GM18873 (cell line): ENCODE results near the gene ARHGAP15.
"Not testable (repeated sequence)": the region's sequence is repeated elsewhere in the genome, so short reads cannot be mapped to it uniquely, and the experiment has no call there.

Experiments used
- ATAC-seq: cut with Tn5 transposase; IDR thresholded peaks from one replicate; pipeline ENCODE4 v1.9.1; 2021; ENCODE audit warnings: mild to moderate bottlenecking, moderate library complexity, moderate number of reproducible peaks; ENCODE audit not compliant: unreplicated experiment, low FRiP score

The ARHGAP15 gene

DNA sequence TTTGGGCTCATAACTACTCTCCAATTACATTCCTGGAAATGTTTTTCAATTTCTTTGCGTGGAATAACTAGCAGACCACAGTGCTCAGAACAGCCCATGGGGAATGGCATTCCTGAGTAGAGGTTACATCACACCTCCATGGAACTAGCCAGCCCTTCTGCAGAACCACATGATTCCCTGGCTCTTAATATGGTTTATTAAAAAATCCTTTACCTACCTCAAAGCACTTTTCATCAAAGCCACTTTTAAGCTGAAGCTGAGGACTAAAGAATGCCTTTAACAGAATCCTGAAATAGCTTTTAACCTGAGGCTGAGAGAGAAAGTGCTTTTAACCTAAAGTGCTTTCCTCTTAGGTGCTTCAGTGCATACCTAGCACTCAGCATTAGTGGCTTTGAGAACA, 376.3 kb downstream of the ARHGAP15 start:
- ATAC-seq: no peak

DNA sequence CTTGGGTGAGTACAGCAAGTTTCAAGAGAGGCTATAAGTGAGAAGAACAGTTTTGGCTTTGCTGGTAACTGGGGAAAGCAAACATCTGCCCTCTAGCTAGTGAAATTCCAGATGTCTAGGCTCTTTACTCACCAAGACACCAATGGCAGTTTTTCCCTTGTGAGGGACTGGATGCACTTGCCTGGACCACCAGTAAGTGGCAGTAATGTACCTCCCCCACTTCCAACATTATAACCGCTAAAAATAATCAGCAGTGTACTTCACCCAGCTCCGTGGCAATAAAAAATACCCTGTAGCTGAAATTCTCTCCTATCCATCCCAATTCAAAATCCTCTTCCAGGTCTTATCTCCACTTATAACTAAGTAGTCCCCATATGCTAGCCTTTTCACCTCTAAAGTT, 383.9 kb downstream of the ARHGAP15 start:
- no peak for ATAC-seq

DNA sequence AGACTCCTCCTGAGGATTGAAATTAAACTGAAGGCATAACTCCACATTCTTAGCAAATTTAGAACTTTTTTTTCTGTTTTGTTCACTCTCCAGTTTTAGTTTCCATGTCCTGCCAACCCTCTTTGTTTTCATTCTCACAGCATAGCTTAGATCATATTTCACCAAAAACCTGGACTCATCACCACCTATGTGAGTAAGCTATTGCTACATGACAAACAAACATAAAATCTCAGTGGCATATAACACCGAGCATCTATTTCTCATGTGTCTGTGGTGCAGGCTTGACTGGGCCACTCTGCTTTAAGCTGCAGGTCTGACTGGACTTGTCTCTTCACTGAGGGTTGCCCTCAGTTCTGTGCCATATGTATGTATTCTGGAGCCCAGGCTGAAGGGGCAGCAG, 385.2 kb downstream of the ARHGAP15 start:
- no peak for ATAC-seq

DNA sequence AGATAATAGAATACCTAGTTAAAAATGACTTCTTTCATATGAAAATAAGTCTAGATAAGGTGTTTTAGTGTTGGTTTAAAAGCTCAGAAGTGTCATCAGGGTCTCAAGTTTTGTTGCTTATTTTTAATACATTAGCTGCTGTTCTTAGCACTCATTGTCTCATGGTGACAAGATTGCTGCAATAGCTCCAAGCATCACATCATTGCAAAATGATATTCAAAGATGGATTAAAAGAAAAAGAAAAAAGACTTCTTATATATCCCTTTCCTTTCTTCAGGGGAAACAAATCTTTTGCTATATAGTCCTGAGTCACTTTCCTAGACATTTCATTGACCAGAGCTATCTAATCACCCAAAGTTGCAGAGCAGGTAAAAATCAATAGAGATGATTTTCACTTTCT, 386.1 kb downstream of the ARHGAP15 start:
- ATAC-seq: no peak

DNA sequence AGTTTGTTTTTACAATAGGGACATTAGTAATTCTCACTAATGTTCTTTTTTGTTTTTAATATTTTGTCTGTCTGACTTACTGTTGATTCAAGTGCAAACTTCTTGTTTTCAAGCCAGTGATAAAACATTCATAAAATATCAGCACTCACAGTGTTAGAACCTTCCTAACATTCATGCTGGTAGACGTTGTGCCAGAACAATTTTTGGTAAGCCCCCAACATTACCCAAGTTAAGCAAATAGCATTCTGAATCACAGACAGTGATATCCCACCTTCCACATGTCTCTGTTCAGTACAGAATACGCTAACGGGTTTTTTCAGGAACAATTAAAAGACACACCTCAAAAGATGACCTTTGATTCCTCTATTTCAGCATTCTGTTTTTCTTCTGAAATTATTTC, 390.3 kb downstream of the ARHGAP15 start:
- no peak for ATAC-seq

DNA sequence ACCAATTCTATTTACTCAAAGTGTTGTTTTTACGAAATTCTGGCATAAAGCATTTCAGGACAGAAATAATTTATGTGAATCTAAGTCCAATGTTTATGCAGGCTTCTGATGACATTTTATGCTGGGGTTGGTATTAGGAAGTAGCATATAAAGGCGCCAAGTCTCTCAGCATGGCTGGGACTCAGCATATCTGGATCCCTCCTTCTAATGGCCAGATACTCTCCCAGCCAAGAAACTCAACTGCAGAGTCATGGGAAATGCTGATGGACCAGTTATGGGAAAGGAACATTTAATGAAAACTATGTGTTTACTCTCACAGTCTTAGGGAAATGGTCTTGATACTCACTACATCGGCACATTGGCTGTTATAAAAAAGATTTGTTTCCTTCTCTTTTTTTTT, 392.2 kb downstream of the ARHGAP15 start:
- no peak for ATAC-seq

DNA sequence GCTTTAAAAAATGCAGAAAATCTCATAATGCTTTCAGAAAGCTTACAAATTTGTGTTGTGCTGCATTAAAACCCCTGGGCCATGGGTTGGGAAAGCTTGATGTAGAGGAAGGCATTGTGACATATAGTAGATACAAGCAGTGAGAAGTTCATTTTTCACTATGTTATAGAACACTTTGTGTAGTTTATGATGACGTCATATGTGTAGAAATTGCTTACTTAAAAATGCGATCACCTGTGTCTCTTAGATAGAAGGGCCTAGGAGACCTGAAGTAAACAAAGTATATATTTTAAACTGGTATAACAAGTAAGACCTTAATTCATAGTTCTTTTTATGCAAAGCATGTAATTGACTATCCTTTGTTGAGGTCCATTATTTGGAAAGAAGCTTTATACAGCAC, 393.5 kb downstream of the ARHGAP15 start:
- no peak for ATAC-seq

DNA sequence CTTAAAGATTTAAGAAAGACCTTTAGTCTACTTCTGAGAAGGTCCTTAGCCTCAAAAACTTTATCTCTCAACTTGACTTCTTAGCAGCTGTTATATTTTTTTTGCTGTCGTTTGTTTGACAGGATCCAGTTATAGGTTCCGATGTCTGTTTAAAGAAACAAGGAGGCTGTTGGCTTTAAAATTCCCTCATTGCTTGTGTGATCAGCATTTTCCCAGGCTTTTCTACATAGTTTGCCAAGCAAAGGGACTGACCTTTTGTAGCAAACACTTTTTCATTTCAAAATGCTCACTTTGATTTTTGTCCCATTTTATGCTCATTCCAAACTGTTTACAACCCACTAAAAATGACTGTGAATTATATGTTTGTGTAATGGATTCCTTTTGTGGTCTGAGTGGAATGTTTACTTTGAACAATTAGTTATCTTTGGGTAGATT, 394.9 kb downstream of the ARHGAP15 start:
- ATAC-seq: no peak

DNA sequence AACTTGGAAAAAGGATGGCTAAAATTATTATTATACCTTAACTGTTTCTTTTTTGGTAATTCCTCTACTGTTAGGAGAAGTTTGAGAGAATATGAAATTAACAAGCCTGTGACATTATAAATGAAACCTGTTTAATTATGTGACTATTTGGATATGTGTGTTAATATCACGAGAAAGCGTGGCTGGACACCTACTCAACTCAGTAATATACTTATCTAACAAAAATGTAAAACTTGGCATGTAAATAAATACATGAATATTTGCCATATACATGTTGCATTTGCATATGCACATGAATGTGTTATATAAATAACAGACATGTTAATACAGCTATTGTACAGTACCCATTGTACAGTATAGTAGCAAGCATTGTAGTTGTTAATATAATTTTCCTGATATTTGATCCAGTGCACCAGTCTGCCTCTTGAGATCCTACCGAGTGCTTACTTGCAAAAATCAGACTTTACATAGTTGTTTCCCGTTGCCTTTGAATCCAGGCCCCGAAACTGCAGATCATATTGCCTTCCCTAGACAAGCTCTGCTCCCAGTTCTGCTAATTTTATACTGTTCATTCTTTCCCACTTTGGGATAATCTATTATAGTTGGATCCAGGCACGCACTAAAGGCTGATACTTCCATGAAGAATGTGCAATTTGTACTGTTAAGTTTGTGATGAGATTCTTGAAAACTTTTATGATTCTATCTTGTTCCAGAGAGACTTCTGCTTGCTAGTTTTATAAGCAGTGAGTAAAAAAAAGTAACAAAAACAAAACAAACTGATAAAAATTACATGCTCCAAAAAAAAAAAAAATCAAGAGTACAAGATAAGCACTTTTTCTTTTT, 395.6 kb downstream of the ARHGAP15 start:
- ATAC-seq: no peak

DNA sequence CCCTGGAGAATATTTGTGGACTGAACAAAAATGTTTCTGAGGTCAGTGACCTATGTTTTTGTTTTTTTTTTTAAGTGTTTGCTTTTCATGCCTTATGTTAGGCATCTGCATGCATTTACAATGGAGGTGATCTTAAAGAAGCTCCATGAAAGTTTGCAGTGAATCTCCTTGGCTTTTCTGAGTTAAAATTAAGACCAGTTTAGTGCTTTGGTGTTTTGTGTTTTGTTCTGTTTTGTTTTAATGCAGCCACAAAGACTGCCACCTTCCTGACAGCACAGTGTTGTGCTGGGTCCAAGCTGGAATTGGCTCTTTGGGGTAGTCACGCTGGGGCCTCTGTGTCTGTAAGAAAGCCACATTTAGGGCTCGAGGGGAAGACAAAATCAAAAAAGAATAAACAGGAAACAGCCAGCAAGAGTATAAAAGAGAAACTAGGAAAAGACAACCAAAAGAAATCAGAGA, 396.2 kb downstream of the ARHGAP15 start:
- no peak for ATAC-seq

DNA sequence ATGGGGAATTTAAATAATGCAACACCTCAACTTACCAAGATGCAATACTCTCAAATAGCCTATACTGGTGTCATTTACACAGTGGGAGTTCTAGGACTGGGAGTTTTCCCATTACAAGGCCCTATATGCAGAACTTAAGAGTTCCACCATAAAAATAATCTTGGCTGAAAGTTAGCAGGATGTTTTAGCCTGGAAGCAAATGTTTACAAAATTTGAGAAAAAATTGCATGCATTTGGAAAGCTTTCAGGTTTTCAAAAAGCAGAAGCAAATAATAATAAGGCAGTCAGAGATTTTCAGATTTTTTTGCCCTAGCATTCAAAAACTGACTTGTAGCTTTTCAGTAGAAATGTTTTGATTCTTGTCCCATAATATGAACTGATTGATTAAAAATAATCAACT, 397.3 kb downstream of the ARHGAP15 start:
- ATAC-seq: no peak

DNA sequence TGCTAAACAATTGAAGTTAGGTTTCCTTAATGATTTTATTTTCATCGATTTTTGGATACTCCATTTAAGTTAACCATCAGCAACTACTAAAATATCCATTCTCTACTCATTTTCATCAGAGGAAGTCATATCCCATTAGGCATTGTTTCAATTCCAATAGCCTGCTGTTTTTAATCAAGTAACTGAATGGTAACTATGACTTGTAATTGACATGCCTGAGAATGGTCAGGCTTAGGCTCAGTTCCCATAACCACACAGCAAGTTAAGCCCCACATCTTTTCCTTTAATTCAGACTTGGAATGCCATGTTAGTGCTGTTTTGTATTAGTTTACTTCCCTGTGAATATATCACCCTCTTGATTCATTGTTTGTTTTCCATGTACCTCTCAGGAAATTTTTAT, 398.8 kb downstream of the ARHGAP15 start:
- ATAC-seq: no peak

DNA sequence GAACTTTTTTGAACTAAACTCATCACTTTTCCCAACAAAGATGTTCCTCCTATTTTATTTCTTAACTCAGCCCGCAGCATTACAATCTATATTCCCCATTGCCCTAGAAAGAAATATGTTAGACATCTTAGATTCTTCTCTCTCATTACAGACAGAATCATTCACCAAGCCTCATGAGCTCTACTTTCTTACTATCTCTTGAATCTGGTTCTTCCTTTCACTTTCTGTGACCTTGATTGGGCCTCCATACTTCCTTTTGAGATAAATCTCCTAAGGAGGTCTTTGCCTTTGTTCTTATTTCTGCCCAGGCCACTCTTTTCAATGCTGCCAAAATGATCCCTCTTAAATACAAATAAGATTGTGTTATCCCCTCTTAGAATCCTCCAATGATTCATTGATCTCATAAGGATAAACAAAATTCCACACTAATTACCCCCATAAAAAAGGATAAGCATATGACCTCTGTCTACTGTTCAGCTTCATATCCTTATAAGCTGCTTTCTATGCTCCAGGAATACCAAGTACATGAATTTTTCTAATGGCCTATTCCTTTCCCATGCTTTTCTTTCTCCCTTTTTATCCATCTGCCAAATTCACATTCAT, 400.0 kb downstream of the ARHGAP15 start:
- ATAC-seq: no peak

DNA sequence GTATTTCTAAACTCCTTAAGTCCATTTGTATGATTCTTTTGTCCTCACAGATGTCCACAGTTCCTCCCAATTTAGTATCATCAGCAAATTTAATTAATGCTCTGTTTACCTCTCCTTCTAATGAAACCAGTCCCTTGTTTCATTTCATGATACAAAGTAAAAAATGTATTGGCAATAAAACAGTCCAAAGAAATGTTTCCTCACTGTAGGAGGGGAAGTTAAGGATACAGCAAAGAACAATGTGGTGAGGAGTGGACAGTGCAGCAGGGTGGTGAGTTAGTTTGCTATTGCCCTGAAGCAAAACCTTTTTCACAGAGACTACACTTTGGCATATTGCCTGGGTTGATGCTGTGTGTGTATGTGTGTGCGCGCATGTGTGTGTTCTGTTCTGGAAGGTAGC, 401.5 kb downstream of the ARHGAP15 start:
- no peak for ATAC-seq

DNA sequence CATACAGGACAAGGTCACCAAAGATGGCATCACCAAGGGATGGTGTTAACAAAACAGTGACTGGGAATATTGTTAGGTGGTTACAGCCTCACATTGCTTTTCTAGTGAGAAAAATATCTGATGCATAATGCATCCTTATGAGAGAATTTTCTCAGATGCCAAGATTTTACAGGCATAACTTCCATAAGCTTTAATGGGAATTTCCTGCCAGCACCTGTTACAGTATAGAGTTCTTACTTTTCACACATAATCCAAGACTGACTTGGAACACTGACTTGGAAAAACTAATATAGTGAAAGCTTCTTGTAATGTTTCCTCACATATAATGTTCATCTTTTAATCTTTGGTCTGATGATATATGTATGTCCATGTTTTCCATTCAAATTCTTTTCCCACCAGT, 402.8 kb downstream of the ARHGAP15 start:
- ATAC-seq: no peak

DNA sequence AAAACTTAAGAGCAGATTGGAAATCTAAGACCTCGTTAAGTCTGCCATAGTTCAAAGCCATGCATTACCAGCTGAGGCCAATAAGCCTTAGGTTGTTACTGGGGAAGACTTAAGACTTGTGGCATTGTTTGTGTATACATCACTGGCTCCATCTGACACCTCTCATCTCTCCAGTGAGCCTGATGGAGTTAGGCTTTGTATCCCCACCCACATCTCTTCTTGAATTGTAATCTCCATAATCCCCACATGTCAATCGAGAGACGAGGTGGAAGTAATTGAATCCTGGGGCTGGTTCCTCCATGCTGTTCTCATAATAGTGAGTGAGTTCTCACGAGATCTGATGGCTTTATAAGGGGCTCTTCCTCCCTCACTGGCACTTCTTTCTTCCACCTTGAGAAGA, 404.6 kb downstream of the ARHGAP15 start:
- ATAC-seq: no peak

DNA sequence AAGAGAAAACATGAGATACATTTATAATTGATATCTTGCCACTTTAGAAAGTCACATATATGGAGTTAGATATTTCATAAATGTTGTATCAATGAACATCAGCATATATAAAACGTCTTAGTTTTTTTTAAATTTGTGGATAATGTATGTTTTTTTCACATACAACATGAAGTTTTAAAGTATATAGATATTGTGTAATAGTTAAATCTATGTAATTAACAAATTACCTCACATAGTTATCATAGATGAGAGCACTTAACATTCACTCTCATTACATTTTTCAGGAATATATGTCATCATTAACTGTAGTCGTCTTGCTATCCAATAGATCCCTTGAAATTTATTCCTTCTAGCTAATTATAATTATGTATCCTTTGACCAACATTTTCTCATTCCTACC, 406.6 kb downstream of the ARHGAP15 start:
- no peak for ATAC-seq

DNA sequence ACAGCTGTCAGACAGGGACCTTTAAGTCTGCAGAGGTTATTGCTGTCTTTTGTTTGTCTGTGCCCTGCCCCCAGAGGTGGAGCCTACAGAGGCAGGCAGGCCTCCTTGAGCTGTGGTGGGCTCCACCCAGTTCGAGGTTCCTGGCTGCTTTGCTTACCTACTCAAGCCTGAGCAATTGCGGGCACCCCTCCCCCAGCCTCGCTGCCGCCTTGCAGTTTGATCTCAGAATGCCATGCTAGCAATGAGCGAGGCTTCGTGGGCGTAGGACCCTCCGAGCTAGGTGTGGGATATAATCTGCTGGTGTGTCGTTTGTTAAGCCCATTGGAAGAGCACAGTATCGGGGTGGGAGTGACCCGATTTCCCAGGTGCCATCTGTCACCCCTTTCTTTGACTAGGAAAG, 412.7 kb downstream of the ARHGAP15 start:
- not testable (repeated sequence) for ATAC-seq

DNA sequence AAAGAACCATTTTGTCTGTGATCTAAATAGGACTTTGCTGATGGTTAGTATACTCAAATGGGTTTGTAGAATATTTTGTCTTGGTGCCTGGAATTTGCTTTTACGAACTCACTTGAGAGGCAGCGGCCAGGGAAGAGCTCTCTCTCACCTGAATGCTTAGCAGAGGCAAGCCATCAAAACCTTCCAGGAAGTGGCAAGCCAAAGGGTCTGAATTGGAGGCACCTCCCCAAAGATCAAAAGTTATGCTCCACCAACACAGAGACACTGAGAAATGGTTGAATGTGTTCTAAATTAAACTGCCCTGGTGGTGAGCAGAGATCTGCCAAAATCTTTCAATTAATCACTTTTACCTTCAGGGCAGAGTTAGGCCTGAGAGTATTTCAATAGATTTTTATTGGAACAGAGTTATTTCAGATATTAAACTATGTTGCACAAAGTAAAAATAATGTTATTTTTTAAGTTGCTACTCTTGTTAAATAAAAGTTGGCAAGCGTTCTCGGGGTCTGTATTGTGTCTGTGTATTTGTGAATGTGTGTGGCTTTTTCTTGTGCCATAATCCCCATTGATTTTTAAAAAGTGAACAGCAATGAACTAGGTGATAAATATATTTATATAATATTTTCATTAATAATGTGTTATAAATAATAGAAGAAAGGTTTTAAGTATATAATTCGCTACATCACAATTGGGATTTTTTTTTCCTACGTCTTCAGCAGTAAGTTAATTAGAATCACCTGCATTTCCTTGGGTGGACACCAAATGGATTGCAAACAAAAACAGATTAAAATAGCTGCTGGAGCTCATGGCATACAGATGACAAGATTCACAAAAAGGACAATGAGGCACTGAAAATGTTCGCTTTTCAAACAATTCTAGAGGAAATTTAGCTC, 416.1 kb downstream of the ARHGAP15 start:
- no peak for ATAC-seq

DNA sequence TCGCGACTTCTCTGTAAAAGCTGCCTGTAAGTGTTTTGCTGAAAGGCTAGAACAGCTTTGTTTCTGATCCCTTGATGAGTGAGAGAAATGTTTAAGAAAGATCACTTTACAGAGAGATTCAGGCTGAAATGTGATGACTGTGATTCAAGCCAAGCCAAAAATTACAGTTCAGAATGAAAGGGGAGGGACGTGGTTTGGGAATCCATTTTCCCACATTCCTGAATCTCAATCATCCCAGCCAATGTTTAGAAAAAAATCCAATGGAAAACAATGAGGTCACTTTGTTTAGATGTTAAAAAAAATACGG, 416.7 kb downstream of the ARHGAP15 start:
- no peak for ATAC-seq

DNA sequence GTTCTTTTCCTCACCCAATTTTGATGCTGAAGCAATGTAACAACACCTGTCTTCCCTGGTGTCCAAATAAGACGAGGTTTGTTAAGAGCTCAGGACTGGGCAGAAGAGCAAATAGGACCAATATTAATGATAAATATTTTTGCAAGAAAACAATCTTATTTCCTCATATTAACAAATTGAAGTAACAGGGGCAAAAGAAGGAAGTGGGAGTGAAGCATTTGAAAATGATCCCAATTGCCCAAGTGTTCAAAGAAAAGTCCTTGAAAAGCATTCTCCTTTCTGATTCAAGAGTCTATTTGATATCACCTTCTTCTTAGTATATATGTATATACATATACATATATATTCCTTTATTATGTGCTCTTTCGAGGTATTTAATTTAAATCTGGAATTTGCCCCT, 418.8 kb downstream of the ARHGAP15 start:
- no peak for ATAC-seq
